Measurements from ENCODE around the gene KLHL17. TPM values are rescaled to one million over a fixed set of nuclear protein-coding genes. Genes with fewer than 3 reads are reported as not detected.

KLHL17 gene
- total RNA-seq, 1 experiment from 2014 or later = 41.4 TPM

GRCh38 chr1:951364-951763, 9.0 kb upstream of the KLHL17 start:
- no CpG with 5 or more reads among the region's 6 CpGs for WGBS (ENCODE audit: extremely low coverage, insufficient read length, low lambda C conversion rate)
- no peak overlapping the region for H2AFZ ChIP-seq (ENCODE audit: low read length)
- no peak overlapping the region for H3K4ac ChIP-seq (ENCODE audit: low read depth, low read length)
- no peak overlapping the region for H3K27ac ChIP-seq (ENCODE audit: insufficient read length, low read depth, low read length)
- H3K14ac ChIP-seq (ENCODE audit: insufficient read depth, low read length) = no peak overlapping the region
- Mint-ChIP-seq H3K9me3 (no peaks in the 10 kb centered on the region; a peak in 2 of 5 replicates), H3K27me3 (ENCODE audit: low read depth) (no peaks in the 10 kb centered on the region), H3K4me1 (peaks cover 0 to 5% of the 10 kb centered on the region in 2 experiments; a peak in 1 of 4 replicates), H3K4me3 (no peak overlapping the region; a peak in 1 of 5 replicates), H3K27ac (no peak overlapping the region), H3K36me3 (ENCODE audit: insufficient read depth in 1 of 3, low read depth in 3 of 3) (peaks cover 37 to 87% (median 81%) of the 10 kb centered on the region in 3 experiments; a peak in 6 of 7 replicates)
- H3K18ac ChIP-seq (ENCODE audit: insufficient read length, low read depth, low read length) = no peak overlapping the region
- H2BK15ac ChIP-seq (ENCODE audit: low read depth, low read length) = no peak overlapping the region
- no peak overlapping the region for H2AK5ac ChIP-seq (ENCODE audit: insufficient read length, low read length)
- peak; percentile 53 for DNase-seq
- no peaks in the 10 kb centered on the region for H3K23me2 ChIP-seq (ENCODE audit: insufficient read length, low read depth, low read length, poor library complexity, severe bottlenecking)
- H2BK120ac ChIP-seq (ENCODE audit: low read depth, low read length, poor library complexity, severe bottlenecking) = no peak overlapping the region
- H4K20me1 ChIP-seq (ENCODE audit: control insufficient read depth, insufficient read depth, insufficient read length) = no peaks in the 10 kb centered on the region
- no peaks in the 10 kb centered on the region for H3K9me3 ChIP-seq (ENCODE audit: control insufficient read depth, low read depth, low read length)
- no peaks in the 10 kb centered on the region for H3K4me1 ChIP-seq (ENCODE audit: insufficient read depth, low read length)
- H3T11ph ChIP-seq (ENCODE audit: low read length) = no peak overlapping the region
- H3K27me3 ChIP-seq (ENCODE audit: insufficient read depth, low read length) = no peaks in the 10 kb centered on the region
- H3K4me2 ChIP-seq (ENCODE audit: insufficient read depth, insufficient read length, low read length) = no peak overlapping the region
- no peak overlapping the region for H3K9ac ChIP-seq (ENCODE audit: extremely low read depth, insufficient read length, low read length)
- no peak overlapping the region for H2BK12ac ChIP-seq (ENCODE audit: insufficient read length, low read depth, low read length)
- H3K79me1 ChIP-seq (ENCODE audit: insufficient read depth, low read depth, low read length, poor library complexity, severe bottlenecking) = no peaks in the 10 kb centered on the region
- H4K91ac ChIP-seq (ENCODE audit: insufficient read length, low read depth, low read length) = no peak overlapping the region
- no peak overlapping the region for H4K8ac ChIP-seq (replicated peaks; ENCODE audit: insufficient read length, low read depth, low read length)
- TF ChIP-seq CTCF (conservative IDR thresholded peaks at IDR 0.05) = peak; percentile 69
- no peak overlapping the region for H4K5ac ChIP-seq (ENCODE audit: insufficient read length, low read depth, low read length)
- H3K79me2 ChIP-seq (ENCODE audit: insufficient read depth, low read length) = no peaks in the 10 kb centered on the region
- H2BK5ac ChIP-seq (ENCODE audit: insufficient read length, low read length) = no peak overlapping the region
- H3K23ac ChIP-seq (ENCODE audit: insufficient read length, low read depth, low read length) = no peak overlapping the region
- no peak overlapping the region for H3K56ac ChIP-seq (ENCODE audit: insufficient read length, low read depth, low read length)
- no peak overlapping the region for H2BK20ac ChIP-seq (ENCODE audit: low read depth, low read length, poor library complexity, severe bottlenecking)

All from H9 (cell line).